GM21526 (cell line): ENCODE measurements around the gene NCBP2L.
A peak's percentile ranks its signal among the peaks of the same experiment; 100 is the strongest.
"Not testable (repeated sequence)": the region's sequence is repeated elsewhere in the genome, so short reads cannot be mapped to it uniquely, and the experiment has no call there.

ENCODE experiments used
- ATAC-seq: cut with Tn5 transposase; IDR thresholded peaks from one replicate; pipeline ENCODE4 v1.9.1; 2021; ENCODE audit warnings: moderate library complexity; ENCODE audit not compliant: unreplicated experiment, low FRiP score

Gene NCBP2L

DNA sequence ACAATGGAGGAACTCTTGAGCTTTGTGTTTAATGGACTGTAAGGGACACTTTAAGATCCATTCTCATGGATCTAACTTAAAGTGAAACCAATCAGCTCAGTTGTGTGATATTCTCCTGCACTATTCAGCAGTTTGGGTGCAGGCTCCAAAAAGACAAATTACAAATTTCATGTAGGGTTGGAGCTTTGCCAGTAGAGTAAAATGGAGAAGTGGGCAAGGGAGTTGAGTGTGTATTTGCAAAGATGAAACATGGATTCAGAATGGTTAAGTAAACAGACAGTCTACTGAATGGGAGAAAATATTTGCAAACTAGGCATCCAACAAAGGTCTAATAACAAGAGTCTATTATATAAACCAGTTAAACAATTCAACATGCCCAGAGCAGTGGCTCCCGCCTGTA is 26.9 kb downstream of the NCBP2L start:
- ATAC-seq = no peak

- no peak for ATAC-seq
These were observed 27.6 kb downstream of the NCBP2L start for GRCh38 chrX:107805179-107805578.

DNA sequence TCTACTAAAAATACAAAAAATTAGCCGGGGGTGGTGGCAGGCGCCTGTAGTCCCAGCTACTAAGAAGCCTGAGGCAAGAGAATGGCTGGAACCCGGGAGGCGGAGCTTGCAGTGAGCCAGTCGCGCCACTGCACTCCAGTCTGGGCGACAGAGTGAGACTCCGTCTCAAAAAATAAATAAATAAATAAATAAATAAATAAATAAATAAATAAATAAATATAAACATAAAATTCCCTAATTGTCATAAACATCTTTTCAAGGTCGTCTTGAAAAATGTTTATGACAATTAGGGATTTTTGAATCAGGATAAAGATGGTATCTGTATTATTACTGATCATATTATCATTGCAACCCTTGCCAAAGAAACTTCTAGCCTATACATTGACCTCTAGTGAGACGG is 32.5 kb downstream of the NCBP2L start:
- not testable (repeated sequence) for ATAC-seq

DNA sequence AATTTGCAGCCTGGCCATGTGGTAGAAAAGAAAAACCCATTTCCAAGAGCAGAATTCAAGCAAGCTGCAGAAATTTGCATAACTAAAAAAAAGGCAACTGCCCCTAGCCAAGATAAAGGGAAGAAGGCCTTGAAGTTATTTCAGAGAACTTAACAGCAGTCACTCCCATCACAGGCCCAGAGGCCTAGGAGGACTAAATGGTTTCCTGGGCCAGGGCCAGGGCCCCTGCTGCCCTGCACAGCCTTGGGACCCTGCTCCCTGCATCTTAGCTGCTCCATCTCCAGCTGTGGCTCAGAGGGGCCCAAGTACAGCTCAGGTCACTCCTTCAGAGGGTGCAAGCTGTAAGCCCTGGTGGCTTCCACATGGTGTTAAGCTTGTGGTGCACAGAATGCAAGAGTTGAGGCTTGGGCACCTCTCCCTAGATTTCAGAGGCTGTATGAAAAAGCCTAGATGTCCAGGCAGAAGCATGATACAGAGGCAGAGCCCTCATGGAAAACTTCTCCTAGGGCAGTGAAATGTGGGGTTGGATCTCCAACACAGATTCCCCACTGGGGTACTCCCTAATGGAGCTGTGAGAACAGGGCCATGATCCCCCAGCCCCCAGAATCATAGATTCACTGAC is 41.5 kb downstream of the NCBP2L start:
- ATAC-seq = no peak

DNA sequence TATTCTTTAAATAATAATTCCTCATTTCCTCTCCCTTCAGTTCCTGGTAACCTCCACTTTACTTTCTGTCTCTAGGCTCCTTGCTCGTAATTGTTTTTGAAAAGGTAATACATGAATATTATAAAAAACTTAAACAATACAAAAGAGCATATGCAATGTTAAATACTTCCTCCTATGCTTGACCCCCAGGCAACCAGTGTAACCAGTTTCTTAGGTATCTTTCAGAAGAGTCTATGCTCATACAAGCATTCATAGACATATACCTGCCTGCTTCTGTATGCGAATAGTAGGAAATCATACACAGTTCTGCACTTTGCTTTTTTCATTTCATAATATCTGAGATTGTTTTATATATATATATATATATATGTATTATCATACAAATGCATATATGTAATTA is 45.5 kb downstream of the NCBP2L start:
- ATAC-seq = no peak

GRCh38 chrX:107823456-107823855 is 45.9 kb downstream of the NCBP2L start:
- ATAC-seq = no peak

DNA sequence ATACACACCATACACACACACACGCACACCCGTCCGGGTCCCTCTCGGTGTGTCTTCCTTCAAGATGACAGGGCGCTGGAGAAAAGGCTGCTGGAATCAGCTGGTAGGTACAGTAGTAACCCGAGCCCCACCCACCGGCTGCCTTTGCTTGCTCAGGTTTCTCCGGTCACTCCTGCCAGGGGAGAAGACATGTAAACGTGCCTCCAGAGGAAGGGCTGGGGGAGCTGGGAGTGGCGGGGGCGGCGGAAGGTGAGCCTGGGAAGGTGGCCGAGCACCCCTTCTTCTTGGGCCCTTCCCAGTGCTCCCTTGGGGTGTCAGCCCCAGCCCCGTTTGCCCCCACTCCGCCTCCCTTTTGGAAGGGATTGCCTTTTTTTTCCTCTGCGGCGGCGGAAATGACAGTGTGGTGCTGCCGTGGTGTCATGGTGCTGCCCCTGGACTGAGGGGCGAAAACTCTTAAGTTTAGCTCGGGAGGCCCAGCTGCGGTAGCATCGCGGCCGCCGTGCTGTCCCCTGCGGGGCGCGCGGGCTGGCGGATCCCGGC is 48.2 kb downstream of the NCBP2L start, which contains the start of gene MID2:
Gene MID2, plus strand, starts transcription at position 169 of the 540 bp plus-strand sequence. CDS start 561 bp downstream, outside the sequence.
- no peak for ATAC-seq

DNA sequence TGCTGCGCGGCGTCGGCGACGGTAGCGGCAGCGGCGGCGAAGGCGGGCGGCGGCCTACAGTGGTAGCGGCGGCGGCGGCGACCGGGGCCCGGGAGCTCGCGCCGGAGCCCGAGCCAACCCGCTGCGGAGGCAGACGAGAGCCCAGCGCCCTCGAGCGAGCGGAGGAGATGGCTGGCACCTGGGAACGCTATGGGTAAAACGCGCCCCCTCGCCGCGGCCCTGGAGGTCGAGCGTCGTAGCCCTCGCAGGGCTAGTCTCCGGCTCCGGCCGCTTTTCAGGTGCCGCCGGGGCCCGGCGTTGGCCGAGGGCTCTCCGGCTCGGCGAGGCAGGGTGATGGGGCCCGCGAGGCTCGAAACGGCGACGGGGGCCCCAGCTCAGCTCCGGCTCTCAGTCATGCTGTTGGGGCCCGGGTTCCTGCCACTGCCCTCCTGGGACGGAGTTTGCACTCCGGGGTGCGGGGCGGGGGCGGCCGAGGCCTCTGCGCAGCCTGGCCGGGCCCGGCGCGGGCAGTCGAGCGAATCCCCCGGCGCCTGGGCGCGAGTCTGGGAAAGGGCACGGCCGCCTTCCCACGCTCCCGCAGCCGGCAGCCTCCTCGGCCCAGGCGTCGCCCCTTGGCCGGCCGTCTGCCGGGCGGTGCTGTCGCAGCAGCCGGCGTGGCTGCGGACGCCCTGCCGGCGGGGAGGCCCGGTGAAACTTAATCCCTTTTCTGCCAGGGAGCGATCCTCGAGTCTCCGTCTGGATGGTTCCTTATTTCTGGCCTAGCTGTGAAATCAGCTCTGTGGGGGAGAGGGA is 48.9 kb downstream of the NCBP2L start:
- ATAC-seq = peak; percentile 61

GRCh38 chrX:107827030-107827831 is 49.7 kb downstream of the NCBP2L start:
- no peak for ATAC-seq

GRCh38 chrX:107827852-107828251 is 50.3 kb downstream of the NCBP2L start:
- ATAC-seq = no peak

- ATAC-seq = no peak
These were observed 52.3 kb downstream of the NCBP2L start for GRCh38 chrX:107829878-107830277.

- ATAC-seq = no peak
These were observed 53.7 kb downstream of the NCBP2L start for GRCh38 chrX:107831071-107831730.

DNA sequence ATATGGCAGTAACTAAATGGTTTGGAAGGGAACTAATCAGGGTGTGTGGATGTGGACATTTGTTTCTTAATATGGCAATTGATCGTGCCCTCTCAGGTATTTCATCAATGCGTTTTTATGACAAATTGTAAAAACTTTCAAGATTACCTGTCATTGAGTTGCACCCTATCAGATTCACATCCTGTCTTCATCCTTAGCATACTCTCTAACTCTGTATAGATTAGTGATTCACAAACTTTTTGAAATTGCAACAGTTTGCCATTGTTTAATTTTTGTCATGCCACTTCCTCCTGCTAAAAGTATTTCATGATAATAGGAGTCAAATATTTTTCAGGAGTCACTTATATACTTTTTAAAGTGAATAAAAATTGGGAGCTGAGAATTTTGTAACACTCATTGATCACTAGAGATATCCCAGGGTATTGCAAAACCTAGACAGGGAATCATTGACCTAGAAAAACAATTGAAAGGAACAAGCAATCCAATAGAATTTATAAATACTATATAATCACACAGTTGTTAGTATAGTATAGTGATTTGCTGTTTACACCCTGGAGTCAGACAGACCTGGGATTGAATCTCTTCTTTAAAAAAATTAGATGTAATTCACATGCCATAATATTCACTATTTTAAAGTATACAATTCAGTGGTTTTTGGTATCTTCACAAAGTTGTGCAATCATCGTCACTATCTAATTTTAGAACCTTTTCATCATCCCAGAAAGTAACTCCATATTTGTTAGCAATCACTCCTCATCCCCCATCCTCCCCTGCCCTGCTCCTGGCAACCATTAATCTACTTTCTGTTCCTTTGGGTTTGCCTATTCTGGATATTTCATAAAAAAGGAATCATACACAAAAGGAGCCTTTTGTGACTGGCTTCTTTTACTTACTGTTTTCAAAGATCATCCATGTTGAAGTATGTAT is 57.0 kb downstream of the NCBP2L start:
- no peak for ATAC-seq

GRCh38 chrX:107836958-107837357 is 59.4 kb downstream of the NCBP2L start:
- ATAC-seq = no peak

GRCh38 chrX:107840971-107841370 is 63.4 kb downstream of the NCBP2L start:
- no peak for ATAC-seq

GRCh38 chrX:107842715-107843400 is 65.3 kb downstream of the NCBP2L start:
- ATAC-seq = no peak
